ENCODE results near the gene LRRC75A. TPM values are rescaled to one million over a fixed set of nuclear protein-coding genes. Genes with fewer than 3 reads are reported as not detected.

LRRC75A gene
- total RNA-seq, 1 donor from 2014 or later: 2.3 TPM

GRCh38 chr17:16506188-16506587, 14.2 kb upstream of the LRRC75A start:
- DNase-seq (ENCODE audit: low spot score): no peak
- peak; percentile 45 for TF ChIP-seq CTCF (IDR thresholded peaks at IDR 0.05)
- no peak overlapping the region for H3K4me3 Mint-ChIP-seq (ENCODE audit: unreplicated experiment)
- H3K4me1 Mint-ChIP-seq (ENCODE audit: low read depth): no peaks in the 10 kb centered on the region
- no peaks in the 10 kb centered on the region for H3K9me3 Mint-ChIP-seq (ENCODE audit: low read depth)
- H3K27ac Mint-ChIP-seq (ENCODE audit: unreplicated experiment): no peak overlapping the region
- H3K36me3 Mint-ChIP-seq (ENCODE audit: low read depth): no peaks in the 10 kb centered on the region
- H3K27me3 Mint-ChIP-seq (ENCODE audit: low read depth): no peaks in the 10 kb centered on the region

- TF ChIP-seq CTCF (IDR thresholded peaks at IDR 0.05): no peak
- no peaks in the 10 kb centered on the region for H3K9me3 Mint-ChIP-seq (ENCODE audit: low read depth)
- no peak overlapping the region for H3K27ac Mint-ChIP-seq (ENCODE audit: unreplicated experiment)
- H3K4me3 Mint-ChIP-seq (ENCODE audit: unreplicated experiment): no peak overlapping the region
- DNase-seq (ENCODE audit: low spot score): no peak
- H3K36me3 Mint-ChIP-seq (ENCODE audit: low read depth): no peaks in the 10 kb centered on the region
- no peaks in the 10 kb centered on the region for H3K27me3 Mint-ChIP-seq (ENCODE audit: low read depth)
- H3K4me1 Mint-ChIP-seq (ENCODE audit: low read depth): no peaks in the 10 kb centered on the region
Measured at GRCh38 chr17:16504984-16505383, 13.0 kb upstream of the LRRC75A start.

DNA sequence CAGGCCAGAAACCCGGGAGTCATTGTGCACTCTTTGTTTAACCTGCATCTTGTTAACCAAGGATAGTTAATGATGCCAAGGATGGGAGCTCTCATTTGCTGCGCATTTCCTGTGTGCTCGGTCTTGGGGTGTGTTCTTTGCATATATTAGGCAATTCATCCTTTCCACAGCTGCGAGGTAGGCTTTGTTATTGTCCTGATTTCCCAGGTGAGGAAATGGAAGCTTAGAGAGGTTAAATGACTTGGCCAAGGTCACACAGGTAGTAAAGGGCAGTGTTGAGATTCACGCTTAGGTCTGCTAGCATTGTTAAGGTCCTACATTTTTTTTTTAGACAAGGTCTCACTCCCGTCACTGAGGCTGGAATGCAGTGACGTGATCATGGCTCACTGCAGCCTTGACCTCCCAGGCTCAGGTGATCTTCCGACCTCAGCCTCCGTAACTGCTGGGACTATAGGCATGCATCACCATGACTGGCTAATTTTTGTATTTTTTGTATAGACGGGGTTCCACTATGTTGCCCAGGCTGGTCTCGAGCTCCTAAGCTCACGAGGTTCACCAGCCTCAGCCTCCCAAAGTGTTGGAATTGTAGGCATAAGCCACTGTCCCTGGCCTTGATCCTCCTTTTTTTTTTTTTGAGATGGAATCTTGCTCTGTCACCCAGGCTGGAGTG, 5.0 kb upstream of the LRRC75A start:
- H3K36me3 Mint-ChIP-seq (ENCODE audit: low read depth): no peaks in the 10 kb centered on the region
- no peak for TF ChIP-seq CTCF (IDR thresholded peaks at IDR 0.05)
- H3K4me3 Mint-ChIP-seq (ENCODE audit: unreplicated experiment): no peak overlapping the region
- no peaks in the 10 kb centered on the region for H3K4me1 Mint-ChIP-seq (ENCODE audit: low read depth)
- H3K27me3 Mint-ChIP-seq (ENCODE audit: low read depth): peaks cover 26% of the 10 kb centered on the region
- no peak for DNase-seq (ENCODE audit: low spot score)
- no peaks in the 10 kb centered on the region for H3K9me3 Mint-ChIP-seq (ENCODE audit: low read depth)
- H3K27ac Mint-ChIP-seq (ENCODE audit: unreplicated experiment): no peak overlapping the region

- peaks cover 26% of the 10 kb centered on the region for H3K27me3 Mint-ChIP-seq (ENCODE audit: low read depth)
- DNase-seq (ENCODE audit: low spot score): no peak
- no peak overlapping the region for H3K4me3 Mint-ChIP-seq (ENCODE audit: unreplicated experiment)
- no peak for TF ChIP-seq CTCF (IDR thresholded peaks at IDR 0.05)
- no peak overlapping the region for H3K27ac Mint-ChIP-seq (ENCODE audit: unreplicated experiment)
- H3K36me3 Mint-ChIP-seq (ENCODE audit: low read depth): no peaks in the 10 kb centered on the region
- peaks cover 1% of the 10 kb centered on the region for H3K4me1 Mint-ChIP-seq (ENCODE audit: low read depth)
- no peaks in the 10 kb centered on the region for H3K9me3 Mint-ChIP-seq (ENCODE audit: low read depth)
Measured at GRCh38 chr17:16495980-16496819, 4.2 kb upstream of the LRRC75A start.

- H3K4me3 Mint-ChIP-seq (ENCODE audit: unreplicated experiment): no peak overlapping the region
- no peak for DNase-seq (ENCODE audit: low spot score)
- H3K9me3 Mint-ChIP-seq (ENCODE audit: low read depth): no peaks in the 10 kb centered on the region
- peaks cover 7% of the 10 kb centered on the region for H3K4me1 Mint-ChIP-seq (ENCODE audit: low read depth)
- no peak for TF ChIP-seq CTCF (IDR thresholded peaks at IDR 0.05)
- H3K27me3 Mint-ChIP-seq (ENCODE audit: low read depth): peaks cover 26% of the 10 kb centered on the region
- H3K36me3 Mint-ChIP-seq (ENCODE audit: low read depth): no peaks in the 10 kb centered on the region
- no peak overlapping the region for H3K27ac Mint-ChIP-seq (ENCODE audit: unreplicated experiment)
Measured at GRCh38 chr17:16495561-16495960, 3.6 kb upstream of the LRRC75A start.

Data from chondrocyte (in vitro differentiated cells).